ENCODE measurements around the gene EPOP. TPM values are rescaled to one million over a fixed set of nuclear protein-coding genes. Genes with fewer than 3 reads are reported as not detected.
A peak's percentile ranks its signal among the peaks of the same experiment; 100 is the strongest.

The EPOP gene
- total RNA-seq, 1 donor = 2.2 TPM

DNA sequence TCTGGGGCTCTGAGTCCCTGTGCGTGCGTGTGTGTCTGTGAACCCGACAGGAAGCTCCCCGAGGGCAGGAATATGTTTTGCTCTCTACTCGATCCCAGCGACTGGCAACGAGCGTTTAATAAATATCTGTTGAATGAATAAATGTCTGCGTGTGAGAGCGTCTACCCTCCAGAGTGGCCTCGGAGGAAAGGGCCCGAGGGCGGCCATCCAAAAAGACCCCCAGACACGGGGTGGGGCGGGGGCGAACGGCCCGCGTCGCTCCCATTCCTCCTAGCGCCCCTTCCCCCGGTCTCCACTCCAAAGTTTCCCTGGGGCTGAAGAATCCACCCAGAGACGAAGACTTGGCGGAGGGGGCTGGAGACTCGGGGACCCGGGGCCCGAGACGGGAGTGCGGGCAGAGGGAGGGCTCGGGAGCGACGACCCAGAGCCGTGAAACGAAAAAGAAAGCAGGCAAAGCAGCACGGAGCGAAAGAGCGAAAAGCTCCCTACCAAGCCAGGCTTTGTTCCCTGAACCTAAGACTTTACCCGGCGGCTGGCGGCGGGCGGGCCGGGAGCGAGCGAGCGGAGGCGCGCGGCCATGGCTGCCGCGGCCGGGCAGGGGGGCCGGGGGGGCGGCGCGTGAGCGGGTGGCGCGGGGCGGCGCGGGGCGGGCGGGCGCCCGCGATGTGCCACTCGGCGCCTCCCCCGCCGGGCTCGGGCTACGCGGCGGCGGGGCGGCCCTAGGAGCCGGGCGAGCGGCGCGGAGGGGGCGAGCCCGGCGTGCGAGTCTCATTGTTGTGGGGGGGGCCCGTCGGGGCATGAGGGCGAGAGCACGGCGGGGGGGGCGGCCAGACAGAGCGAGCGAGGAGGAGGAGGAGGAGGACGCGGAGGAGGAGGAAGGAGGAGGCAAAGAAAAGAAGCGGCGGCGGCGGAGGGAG, 30.1 kb upstream of the EPOP start, which contains the start of gene MLLT6:
TSS of gene MLLT6 (plus strand) at position 668 of the 917 bp plus-strand sequence. CDS start 360 bp downstream, outside the sequence.
- Histone ChIP-seq H2AFZ (ENCODE audit: low read length) (peak within 1 kb of the TSS; percentile 91), H3K27me3 (ENCODE audit: insufficient read depth, low read length) (no peaks in the 10 kb centered on the region), H3K36me3 (ENCODE audit: insufficient read depth, low read length) (peaks cover 18% of the 10 kb centered on the region), H3K4me1 (ENCODE audit: insufficient read depth, low read length) (peaks cover 44% of the 10 kb centered on the region), H3K27ac (ENCODE audit: low read depth, low read length) (peak within 1 kb of the TSS; percentile 66), H4K20me1 (ENCODE audit: insufficient read depth, low read length) (peaks cover 31% of the 10 kb centered on the region), H3K79me2 (ENCODE audit: insufficient read depth, low read length) (peaks cover 28% of the 10 kb centered on the region), H3K4me3 (ENCODE audit: insufficient read depth, low read length) (peak within 1 kb of the TSS; percentile 91), H3K4me2 (ENCODE audit: insufficient read depth, low read length) (peak within 1 kb of the TSS; percentile 98), H3K9me3 (ENCODE audit: low read depth, low read length) (no peaks in the 10 kb centered on the region)
- TF ChIP-seq, protein P1, sequence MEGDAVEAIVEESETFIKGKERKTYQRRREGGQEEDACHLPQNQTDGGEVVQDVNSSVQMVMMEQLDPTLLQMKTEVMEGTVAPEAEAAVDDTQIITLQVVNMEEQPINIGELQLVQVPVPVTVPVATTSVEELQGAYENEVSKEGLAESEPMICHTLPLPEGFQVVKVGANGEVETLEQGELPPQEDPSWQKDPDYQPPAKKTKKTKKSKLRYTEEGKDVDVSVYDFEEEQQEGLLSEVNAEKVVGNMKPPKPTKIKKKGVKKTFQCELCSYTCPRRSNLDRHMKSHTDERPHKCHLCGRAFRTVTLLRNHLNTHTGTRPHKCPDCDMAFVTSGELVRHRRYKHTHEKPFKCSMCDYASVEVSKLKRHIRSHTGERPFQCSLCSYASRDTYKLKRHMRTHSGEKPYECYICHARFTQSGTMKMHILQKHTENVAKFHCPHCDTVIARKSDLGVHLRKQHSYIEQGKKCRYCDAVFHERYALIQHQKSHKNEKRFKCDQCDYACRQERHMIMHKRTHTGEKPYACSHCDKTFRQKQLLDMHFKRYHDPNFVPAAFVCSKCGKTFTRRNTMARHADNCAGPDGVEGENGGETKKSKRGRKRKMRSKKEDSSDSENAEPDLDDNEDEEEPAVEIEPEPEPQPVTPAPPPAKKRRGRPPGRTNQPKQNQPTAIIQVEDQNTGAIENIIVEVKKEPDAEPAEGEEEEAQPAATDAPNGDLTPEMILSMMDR (IDR thresholded peaks at IDR 0.05; ENCODE audit: extremely low read depth, low read depth, low read length) = no peak
- DNase-seq (ENCODE audit: insufficient read length, low spot score, missing footprints) = peak; percentile 99

DNA sequence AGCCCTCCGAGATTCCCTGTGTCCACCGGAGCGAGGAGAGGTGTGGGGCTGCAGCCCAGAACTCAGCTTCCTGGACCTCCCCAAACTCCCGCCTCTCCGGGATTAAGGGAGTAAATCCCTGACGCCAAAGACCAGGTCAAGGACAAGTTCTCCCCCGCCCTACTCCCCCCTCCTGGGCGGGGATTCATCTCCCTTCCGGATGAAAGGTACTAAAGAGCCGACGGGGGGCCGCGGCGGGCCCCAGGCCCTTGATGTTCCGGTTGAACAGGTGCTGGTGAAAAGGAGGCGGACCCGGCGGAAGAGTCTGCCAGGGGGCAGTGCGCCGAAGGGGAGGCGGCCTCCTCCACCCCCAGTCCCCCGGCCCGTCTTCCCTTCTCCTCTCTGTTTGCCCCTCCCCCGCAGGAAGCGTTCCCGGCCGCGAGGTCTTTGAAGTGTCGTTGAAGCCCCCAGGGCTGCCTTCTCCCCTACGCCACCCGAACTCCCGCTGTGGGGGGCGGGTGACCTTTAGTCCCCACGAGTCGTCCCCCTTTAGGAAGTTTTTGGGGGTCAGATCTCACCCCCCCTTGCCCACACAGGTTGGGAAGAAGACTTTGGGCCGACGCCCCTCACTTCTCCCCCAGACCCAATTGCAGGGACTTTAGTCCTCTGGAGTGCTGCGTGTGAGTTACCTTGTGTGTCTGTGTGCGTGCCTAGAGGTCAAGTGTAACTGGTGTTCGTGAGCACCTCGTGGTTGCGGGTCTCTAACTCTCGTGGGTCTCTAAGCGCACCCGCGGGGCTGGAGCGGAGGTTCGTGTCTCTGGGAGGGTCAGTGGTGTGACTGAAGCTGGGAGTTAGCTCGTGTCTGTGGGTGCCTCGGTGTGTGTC, 29.2 kb upstream of the EPOP start:
- TF ChIP-seq, protein P1 (IDR thresholded peaks at IDR 0.05; ENCODE audit: extremely low read depth, low read depth, low read length) = no peak
- no peaks in the 10 kb centered on the region for H3K9me3 ChIP-seq (ENCODE audit: low read depth, low read length)
- peaks cover 44% of the 10 kb centered on the region for H3K4me1 ChIP-seq (ENCODE audit: insufficient read depth, low read length)
- H2AFZ ChIP-seq (ENCODE audit: low read length) = peak overlapping the region; percentile 91
- H3K79me2 ChIP-seq (ENCODE audit: insufficient read depth, low read length) = peaks cover 28% of the 10 kb centered on the region
- peak; percentile 93 for DNase-seq (ENCODE audit: insufficient read length, low spot score, missing footprints)
- H3K27me3 ChIP-seq (ENCODE audit: insufficient read depth, low read length) = no peaks in the 10 kb centered on the region
- H3K4me3 ChIP-seq (ENCODE audit: insufficient read depth, low read length) = peak overlapping the region; percentile 91
- H3K27ac ChIP-seq (ENCODE audit: low read depth, low read length) = peak overlapping the region; percentile 66
- peak overlapping the region; percentile 98 for H3K4me2 ChIP-seq (ENCODE audit: insufficient read depth, low read length)
- peaks cover 25% of the 10 kb centered on the region for H4K20me1 ChIP-seq (ENCODE audit: insufficient read depth, low read length)
- H3K36me3 ChIP-seq (ENCODE audit: insufficient read depth, low read length) = peaks cover 12% of the 10 kb centered on the region

DNA sequence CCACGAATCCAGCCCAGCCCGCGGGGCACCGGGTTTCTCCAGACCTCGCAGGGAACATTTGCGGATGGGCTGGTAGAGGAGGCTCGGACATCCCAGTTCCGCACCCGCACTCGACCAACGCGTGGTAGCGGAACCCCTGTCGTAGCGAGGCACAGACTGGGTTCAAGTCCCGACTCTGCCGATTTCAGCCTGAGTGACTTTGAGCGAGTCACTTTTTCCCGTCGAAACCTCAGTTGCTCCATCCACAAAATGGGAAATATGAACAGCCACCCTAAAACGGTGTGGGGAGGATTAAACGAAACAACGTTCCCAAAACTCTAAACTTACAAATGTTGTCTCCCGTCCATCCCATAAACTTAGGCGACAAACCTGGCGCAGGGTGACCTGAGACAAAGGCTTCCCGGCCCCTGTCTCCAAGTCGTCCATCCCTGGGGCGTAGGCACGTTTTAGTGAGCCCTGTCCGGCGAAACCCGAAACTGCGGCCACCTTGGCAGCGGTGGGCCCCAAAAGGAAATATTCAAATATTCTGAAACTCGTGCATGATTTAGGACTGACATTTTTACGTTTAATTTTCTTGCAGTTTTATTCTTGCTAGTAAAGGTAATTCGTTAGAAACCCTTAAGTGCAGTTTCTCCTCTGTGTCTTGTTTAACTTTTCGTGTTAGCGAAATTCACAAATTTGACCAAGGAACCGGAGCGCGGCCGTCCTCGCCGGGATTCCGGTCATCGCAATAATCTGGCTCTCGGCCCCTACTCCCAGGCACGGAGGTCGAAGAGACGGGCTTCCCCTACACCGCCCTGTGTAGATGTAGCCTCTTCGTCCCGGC, 28.4 kb upstream of the EPOP start:
- peaks cover 5% of the 10 kb centered on the region for H3K36me3 ChIP-seq (ENCODE audit: insufficient read depth, low read length)
- peaks cover 44% of the 10 kb centered on the region for H3K4me1 ChIP-seq (ENCODE audit: insufficient read depth, low read length)
- H3K9me3 ChIP-seq (ENCODE audit: low read depth, low read length) = no peaks in the 10 kb centered on the region
- peak overlapping the region; percentile 83 for H3K27ac ChIP-seq (ENCODE audit: low read depth, low read length)
- H3K27me3 ChIP-seq (ENCODE audit: insufficient read depth, low read length) = no peaks in the 10 kb centered on the region
- peak overlapping the region; percentile 91 for H3K4me3 ChIP-seq (ENCODE audit: insufficient read depth, low read length)
- H3K4me2 ChIP-seq (ENCODE audit: insufficient read depth, low read length) = peak overlapping the region; percentile 98
- peaks cover 21% of the 10 kb centered on the region for H4K20me1 ChIP-seq (ENCODE audit: insufficient read depth, low read length)
- DNase-seq (ENCODE audit: insufficient read length, low spot score, missing footprints) = peak; percentile 86
- peaks cover 28% of the 10 kb centered on the region for H3K79me2 ChIP-seq (ENCODE audit: insufficient read depth, low read length)
- peak overlapping the region; percentile 91 for H2AFZ ChIP-seq (ENCODE audit: low read length)
- TF ChIP-seq, protein P1 (IDR thresholded peaks at IDR 0.05; ENCODE audit: extremely low read depth, low read depth, low read length) = no peak
